ENCODE results near the gene HES5.

Gene HES5

DNA sequence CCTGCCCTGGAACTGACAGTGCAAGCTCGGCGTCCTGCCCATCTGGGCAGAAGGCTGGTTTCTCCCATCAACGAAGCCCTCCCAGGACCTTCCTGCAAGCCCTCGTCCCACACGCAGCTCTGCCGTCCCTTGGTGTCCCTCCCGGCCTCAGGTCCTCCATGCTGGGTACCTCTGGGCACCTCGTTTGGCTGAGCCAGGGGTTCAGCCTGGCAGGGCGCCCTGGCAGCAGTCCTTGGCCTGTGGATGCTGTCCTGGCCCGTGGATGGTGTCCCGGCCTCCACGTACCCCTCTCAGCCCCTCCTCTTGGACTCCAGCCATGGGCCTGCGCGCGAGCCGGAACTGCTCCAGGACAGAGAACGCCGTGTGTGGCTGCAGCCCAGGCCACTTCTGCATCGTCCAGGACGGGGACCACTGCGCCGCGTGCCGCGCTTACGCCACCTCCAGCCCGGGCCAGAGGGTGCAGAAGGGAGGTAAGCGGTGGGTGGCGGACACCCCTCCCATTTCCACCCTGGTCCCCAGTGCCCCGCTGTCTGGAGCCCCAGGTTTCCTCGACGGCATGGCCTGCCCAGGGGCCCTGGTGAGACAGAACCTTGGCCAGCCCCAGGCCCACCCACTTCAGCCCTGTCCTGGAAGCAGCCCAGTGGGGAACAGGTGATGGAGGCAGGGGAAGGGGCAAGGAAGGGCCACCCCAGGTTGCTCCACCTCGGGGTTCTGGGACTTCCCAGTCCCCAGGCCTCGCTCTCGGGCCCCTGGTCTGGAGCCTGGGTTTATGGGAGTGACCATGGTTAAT lies 29.6 kb upstream of the HES5 start:
- Histone ChIP-seq H3K27ac (ENCODE audit: low read depth, low read length) (no peak overlapping the region), H3K27me3 (ENCODE audit: control insufficient read depth, insufficient read depth, low read length) (no peaks in the 10 kb centered on the region), H3K36me3 (ENCODE audit: control insufficient read depth, insufficient read depth, low read length) (no peaks in the 10 kb centered on the region), H3K4me1 (ENCODE audit: control insufficient read depth, insufficient read depth, low read length) (peaks cover 10% of the 10 kb centered on the region), H3K4me3 (ENCODE audit: low read depth, low read length) (no peak overlapping the region), H3K9me3 (ENCODE audit: control insufficient read depth, insufficient read depth, low read depth, low read length) (no peaks in the 10 kb centered on the region), H3K9ac (ENCODE audit: low read length) (no peak overlapping the region)

DNA sequence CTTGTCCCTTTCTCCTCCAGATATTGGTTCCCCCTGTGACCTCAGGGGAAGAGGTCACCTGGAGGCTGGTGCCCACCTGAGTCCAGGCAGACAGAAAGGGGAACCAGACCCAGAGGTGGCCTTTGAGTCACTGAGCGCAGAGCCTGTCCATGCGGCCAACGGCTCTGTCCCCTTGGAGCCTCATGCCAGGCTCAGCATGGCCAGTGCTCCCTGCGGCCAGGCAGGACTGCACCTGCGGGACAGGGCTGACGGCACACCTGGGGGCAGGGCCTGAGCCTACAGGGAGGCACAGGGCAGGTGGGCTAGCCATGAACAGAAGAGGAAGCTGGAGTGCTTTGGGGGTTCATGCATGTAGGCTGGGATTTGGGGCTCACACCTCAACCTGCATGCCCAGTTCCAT lies 28.8 kb upstream of the HES5 start:
- Histone ChIP-seq H3K4me1 (ENCODE audit: control insufficient read depth, insufficient read depth, low read length) (peaks cover 10% of the 10 kb centered on the region), H3K4me3 (ENCODE audit: low read depth, low read length) (no peak overlapping the region), H3K9me3 (ENCODE audit: control insufficient read depth, insufficient read depth, low read depth, low read length) (no peaks in the 10 kb centered on the region), H3K27ac (ENCODE audit: low read depth, low read length) (no peak overlapping the region), H3K36me3 (ENCODE audit: control insufficient read depth, insufficient read depth, low read length) (no peaks in the 10 kb centered on the region), H3K27me3 (ENCODE audit: control insufficient read depth, insufficient read depth, low read length) (no peaks in the 10 kb centered on the region), H3K9ac (ENCODE audit: low read length) (no peak overlapping the region)

GRCh38 chr1:2558420-2558819 lies 28.4 kb upstream of the HES5 start:
- Histone ChIP-seq H3K9me3 (ENCODE audit: control insufficient read depth, insufficient read depth, low read depth, low read length) (no peaks in the 10 kb centered on the region), H3K4me1 (ENCODE audit: control insufficient read depth, insufficient read depth, low read length) (peaks cover 10% of the 10 kb centered on the region), H3K4me3 (ENCODE audit: low read depth, low read length) (no peak overlapping the region), H3K27ac (ENCODE audit: low read depth, low read length) (no peak overlapping the region), H3K9ac (ENCODE audit: low read length) (no peak overlapping the region), H3K36me3 (ENCODE audit: control insufficient read depth, insufficient read depth, low read length) (no peaks in the 10 kb centered on the region), H3K27me3 (ENCODE audit: control insufficient read depth, insufficient read depth, low read length) (no peaks in the 10 kb centered on the region)

DNA sequence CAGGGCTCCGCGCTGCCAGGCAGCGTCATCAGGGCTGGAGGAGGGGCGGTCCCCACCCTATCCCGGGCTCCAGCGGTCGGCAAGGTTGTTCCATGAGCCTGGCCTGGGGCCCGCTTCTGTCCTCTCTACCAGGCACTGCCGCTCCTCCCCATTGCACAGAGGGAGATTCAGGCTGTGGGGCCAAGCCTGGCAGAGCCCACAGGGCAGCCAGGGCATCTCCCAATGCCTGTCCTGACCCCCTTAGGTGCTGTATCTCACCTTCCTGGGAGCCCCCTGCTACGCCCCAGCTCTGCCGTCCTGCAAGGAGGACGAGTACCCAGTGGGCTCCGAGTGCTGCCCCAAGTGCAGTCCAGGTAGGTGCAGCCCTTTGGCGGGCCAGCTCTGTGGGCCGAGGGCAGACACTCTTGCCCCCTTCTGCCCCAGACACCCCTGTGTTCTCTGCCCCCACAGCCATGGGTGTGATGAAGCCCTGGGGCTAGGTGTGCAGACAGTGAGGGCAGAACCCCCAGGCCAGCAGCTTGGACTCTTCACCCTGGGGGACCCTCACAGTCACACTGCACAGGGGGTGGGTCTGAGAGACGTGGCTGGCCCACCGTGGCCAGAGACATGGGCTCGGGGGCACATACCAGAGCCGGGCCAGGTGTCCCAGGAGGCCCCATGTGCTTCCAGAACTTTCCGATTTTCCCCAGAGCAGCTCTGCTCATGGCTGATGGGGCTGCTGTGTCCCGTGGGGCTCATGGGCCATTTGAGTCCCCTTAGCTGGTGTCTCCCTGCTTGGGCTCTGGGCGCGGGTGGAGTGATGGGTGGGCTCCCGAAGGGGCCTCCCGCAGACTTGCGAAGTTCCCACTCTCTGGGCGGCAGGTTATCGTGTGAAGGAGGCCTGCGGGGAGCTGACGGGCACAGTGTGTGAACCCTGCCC lies 27.7 kb upstream of the HES5 start:
- no peak overlapping the region for H3K27ac ChIP-seq (ENCODE audit: low read depth, low read length)
- H3K36me3 ChIP-seq (ENCODE audit: control insufficient read depth, insufficient read depth, low read length): no peaks in the 10 kb centered on the region
- H3K27me3 ChIP-seq (ENCODE audit: control insufficient read depth, insufficient read depth, low read length): no peaks in the 10 kb centered on the region
- H3K4me1 ChIP-seq (ENCODE audit: control insufficient read depth, insufficient read depth, low read length): peaks cover 10% of the 10 kb centered on the region
- H3K9ac ChIP-seq (ENCODE audit: low read length): no peak overlapping the region
- no peaks in the 10 kb centered on the region for H3K9me3 ChIP-seq (ENCODE audit: control insufficient read depth, insufficient read depth, low read depth, low read length)
- H3K4me3 ChIP-seq (ENCODE audit: low read depth, low read length): no peak overlapping the region

- H3K9ac ChIP-seq (ENCODE audit: low read length): no peak overlapping the region
- peaks cover 10% of the 10 kb centered on the region for H3K4me1 ChIP-seq (ENCODE audit: control insufficient read depth, insufficient read depth, low read length)
- 0 out of 2 replicates have a peak overlapping the region, but pooled peaks have one; percentile 14 for H3K27ac ChIP-seq (ENCODE audit: low read depth, low read length)
- no peaks in the 10 kb centered on the region for H3K36me3 ChIP-seq (ENCODE audit: control insufficient read depth, insufficient read depth, low read length)
- no peaks in the 10 kb centered on the region for H3K9me3 ChIP-seq (ENCODE audit: control insufficient read depth, insufficient read depth, low read depth, low read length)
- H3K27me3 ChIP-seq (ENCODE audit: control insufficient read depth, insufficient read depth, low read length): no peaks in the 10 kb centered on the region
- H3K4me3 ChIP-seq (ENCODE audit: low read depth, low read length): no peak overlapping the region
These were observed 26.8 kb upstream of the HES5 start for GRCh38 chr1:2556678-2557481.

DNA sequence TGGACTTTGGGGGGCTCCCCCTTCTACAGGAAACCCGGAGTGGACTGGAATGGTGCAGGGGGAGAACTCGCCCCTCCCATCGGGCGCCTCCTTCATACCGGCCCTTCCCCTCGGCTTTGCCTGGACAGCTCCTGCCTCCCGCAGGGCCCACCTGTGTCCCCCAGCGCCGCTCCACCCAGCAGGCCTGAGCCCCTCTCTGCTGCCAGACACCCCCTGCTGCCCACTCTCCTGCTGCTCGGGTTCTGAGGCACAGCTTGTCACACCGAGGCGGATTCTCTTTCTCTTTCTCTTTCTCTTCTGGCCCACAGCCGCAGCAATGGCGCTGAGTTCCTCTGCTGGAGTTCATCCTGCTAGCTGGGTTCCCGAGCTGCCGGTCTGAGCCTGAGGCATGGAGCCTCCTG lies 26.2 kb upstream of the HES5 start, which contains the start of gene TNFRSF14:
TNFRSF14 (plus strand) TSS at position 95 of the 401 bp plus-strand sequence; CDS start at position 389, 294 bp downstream.
- H3K4me1 ChIP-seq (ENCODE audit: control insufficient read depth, insufficient read depth, low read length): peaks cover 10% of the 10 kb centered on the region
- H3K36me3 ChIP-seq (ENCODE audit: control insufficient read depth, insufficient read depth, low read length): no peaks in the 10 kb centered on the region
- H3K9me3 ChIP-seq (ENCODE audit: control insufficient read depth, insufficient read depth, low read depth, low read length): no peaks in the 10 kb centered on the region
- no peak within 1 kb of the TSS for H3K9ac ChIP-seq (ENCODE audit: low read length)
- no peaks in the 10 kb centered on the region for H3K27me3 ChIP-seq (ENCODE audit: control insufficient read depth, insufficient read depth, low read length)
- H3K27ac ChIP-seq (ENCODE audit: low read depth, low read length): 0 out of 2 replicates have a peak within 1 kb of the TSS, but pooled peaks have one; percentile 14
- no peak within 1 kb of the TSS for H3K4me3 ChIP-seq (ENCODE audit: low read depth, low read length)

DNA sequence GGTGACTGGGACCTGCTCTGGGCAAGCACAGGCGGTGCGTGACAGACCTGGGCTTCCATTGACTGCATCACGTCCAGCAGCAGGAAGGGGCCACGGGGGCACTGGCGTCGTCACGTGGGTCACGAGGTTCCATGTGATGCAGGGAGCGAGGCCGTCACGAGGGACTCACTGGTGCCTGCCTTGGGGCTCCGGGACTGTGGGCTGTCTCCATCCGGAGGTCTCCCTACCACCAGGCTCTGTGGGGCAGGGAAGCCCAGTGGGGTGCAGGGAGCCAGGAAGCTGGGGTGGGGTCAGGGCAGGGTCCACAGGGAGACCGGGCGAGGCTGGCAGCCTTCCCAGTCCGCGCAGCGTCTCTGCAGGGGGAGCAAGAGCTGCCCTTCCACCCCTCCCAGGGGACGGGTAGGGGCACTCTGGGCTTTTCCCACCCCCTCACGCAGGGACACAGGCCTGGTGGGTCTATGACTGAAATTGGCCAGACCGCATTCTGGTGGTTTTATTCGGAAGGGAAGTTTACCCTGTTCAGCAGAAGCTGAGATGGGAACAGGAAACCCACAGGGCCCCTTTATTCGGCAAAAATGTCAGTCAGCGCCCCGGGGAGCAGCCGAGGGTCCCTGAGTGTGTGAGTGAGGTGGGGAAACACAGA lies 25.7 kb upstream of the HES5 start:
- H3K36me3 ChIP-seq (ENCODE audit: control insufficient read depth, insufficient read depth, low read length): no peaks in the 10 kb centered on the region
- H3K27me3 ChIP-seq (ENCODE audit: control insufficient read depth, insufficient read depth, low read length): no peaks in the 10 kb centered on the region
- peaks cover 10% of the 10 kb centered on the region for H3K4me1 ChIP-seq (ENCODE audit: control insufficient read depth, insufficient read depth, low read length)
- H3K27ac ChIP-seq (ENCODE audit: low read depth, low read length): no peak overlapping the region
- no peaks in the 10 kb centered on the region for H3K9me3 ChIP-seq (ENCODE audit: control insufficient read depth, insufficient read depth, low read depth, low read length)
- no peak overlapping the region for H3K9ac ChIP-seq (ENCODE audit: low read length)
- H3K4me3 ChIP-seq (ENCODE audit: low read depth, low read length): no peak overlapping the region

DNA sequence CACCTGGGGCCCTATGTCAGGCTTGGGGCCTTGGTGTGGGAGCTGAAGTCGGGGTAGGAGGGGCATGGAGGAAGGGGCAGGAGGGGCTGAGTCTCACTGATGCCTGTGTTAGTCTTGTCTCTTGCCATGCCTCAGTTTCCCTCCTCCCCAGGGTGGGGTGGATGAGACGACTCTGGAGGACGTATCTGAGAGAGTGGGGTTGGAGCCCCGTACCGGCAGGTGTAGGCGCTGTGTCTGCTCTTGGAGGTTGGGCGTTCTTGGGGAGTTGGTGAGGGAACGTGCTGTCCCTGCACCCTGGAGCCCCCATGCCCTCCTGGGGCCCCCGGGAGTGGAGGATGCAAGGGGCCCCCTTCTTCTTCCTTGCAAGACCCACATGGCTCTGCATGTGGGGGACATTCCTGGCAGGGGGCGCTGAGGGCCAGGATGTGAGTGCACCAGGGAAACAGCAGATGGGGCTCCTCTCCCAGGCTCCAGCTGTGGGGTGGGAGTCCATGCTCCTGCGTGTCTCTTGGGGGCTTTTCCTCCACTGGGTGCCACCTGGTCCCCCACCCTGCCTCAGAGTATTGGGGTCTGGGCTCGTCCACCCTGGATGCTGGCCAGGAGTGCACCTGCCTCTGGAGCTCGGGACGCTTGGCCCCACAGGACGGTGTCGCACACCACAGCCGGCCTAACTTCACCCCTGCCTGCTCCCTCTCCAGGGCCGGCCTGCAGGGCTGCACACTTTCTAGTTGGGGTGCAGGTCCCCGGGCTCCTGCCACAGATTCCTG lies 24.7 kb upstream of the HES5 start:
- Histone ChIP-seq H3K4me3 (ENCODE audit: low read depth, low read length) (no peak overlapping the region), H3K27ac (ENCODE audit: low read depth, low read length) (no peak overlapping the region), H3K4me1 (ENCODE audit: control insufficient read depth, insufficient read depth, low read length) (peaks cover 10% of the 10 kb centered on the region), H3K9ac (ENCODE audit: low read length) (no peak overlapping the region), H3K36me3 (ENCODE audit: control insufficient read depth, insufficient read depth, low read length) (no peaks in the 10 kb centered on the region), H3K27me3 (ENCODE audit: control insufficient read depth, insufficient read depth, low read length) (no peaks in the 10 kb centered on the region), H3K9me3 (ENCODE audit: control insufficient read depth, insufficient read depth, low read depth, low read length) (no peaks in the 10 kb centered on the region)

DNA sequence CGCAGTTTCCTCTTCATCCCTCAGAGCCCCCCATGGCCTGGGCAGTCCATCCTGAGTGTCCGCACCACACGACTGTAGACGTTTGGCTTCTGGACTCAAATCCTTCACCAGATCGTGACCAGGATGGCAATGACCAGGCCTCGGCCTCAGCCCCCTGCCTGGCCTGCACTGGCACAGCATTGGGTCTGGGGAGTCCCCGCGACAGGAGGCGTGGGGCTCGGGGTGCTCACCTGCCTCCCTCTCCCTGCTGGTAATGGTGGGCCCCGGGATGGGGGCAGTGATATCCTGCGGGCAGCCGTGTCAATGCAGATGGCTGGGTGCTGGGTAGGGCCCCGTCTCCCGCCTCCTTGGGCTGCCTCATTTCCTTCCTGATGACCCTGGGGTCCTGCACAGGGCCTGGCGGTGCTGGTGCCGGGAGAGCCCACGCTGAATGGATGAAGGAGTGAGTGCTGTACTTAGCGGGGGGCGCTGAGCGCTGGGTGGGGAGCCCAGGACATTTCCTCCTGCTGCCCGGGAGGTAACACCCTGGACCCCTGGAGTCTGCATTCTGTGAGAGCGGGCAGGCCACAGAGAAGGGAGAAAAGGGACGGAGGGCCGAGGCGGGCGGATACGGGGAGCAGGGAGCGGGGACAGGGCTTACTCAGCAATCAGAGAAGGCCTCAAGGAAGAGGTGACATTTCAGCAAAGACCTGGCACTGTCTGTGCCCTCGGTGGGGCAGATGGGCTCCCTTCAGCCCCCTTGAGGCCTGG lies 24.0 kb upstream of the HES5 start:
- Histone ChIP-seq H3K36me3 (ENCODE audit: control insufficient read depth, insufficient read depth, low read length) (no peaks in the 10 kb centered on the region), H3K4me3 (ENCODE audit: low read depth, low read length) (no peak overlapping the region), H3K9ac (ENCODE audit: low read length) (no peak overlapping the region), H3K9me3 (ENCODE audit: control insufficient read depth, insufficient read depth, low read depth, low read length) (no peaks in the 10 kb centered on the region), H3K4me1 (ENCODE audit: control insufficient read depth, insufficient read depth, low read length) (peaks cover 11% of the 10 kb centered on the region), H3K27ac (ENCODE audit: low read depth, low read length) (no peak overlapping the region), H3K27me3 (ENCODE audit: control insufficient read depth, insufficient read depth, low read length) (no peaks in the 10 kb centered on the region)
